WTC11 (cell line): ENCODE data around the gene GSG1L2. TPM values are rescaled to one million over a fixed set of nuclear protein-coding genes. Genes with fewer than 3 reads are reported as not detected.

Source experiments
- ATAC-seq: fragments of 200-7000 bp; cut with Tn5 transposase; 2 replicates; pipeline ENCODE4 v1.10.0; 2021; ENCODE audit warnings: mild to moderate bottlenecking, moderate library complexity
- CTCF ChIA-PET: fragments of 300-600 bp; sonication (Branson Sonifier 250); formaldehyde crosslinking; loops from one replicate; lab custom pipeline; 2021; ENCODE audit warnings: antibody characterized with exemption; lab: Charles Lee
- POLR2A ChIA-PET: fragments of 350-600 bp; sonication (Branson Sonifier 250); formaldehyde crosslinking; loops from one replicate; lab custom pipeline; 2021; ENCODE audit warnings: antibody characterized with exemption; lab: Charles Lee
- DNase-seq: peaks from one replicate; pipeline ENCODE4 v3.0.0; 2021; ENCODE audit warnings: low spot score
- H3K27ac Mint-ChIP-seq: 2 replicates; pipeline ENCODE4 v1.8.0; 2021; ENCODE audit warnings: mixed read lengths
- H3K27me3 Mint-ChIP-seq: 2 replicates; pipeline ENCODE4 v1.8.0; 2021; ENCODE audit warnings: low read depth, mild to moderate bottlenecking, moderate library complexity, mixed read lengths
- H3K36me3 Mint-ChIP-seq: 2 replicates; pipeline ENCODE4 v1.8.0; 2021; ENCODE audit warnings: mixed read lengths
- H3K4me1 Mint-ChIP-seq: 2 replicates; pipeline ENCODE4 v1.8.0; 2022; ENCODE audit warnings: mixed read lengths
- H3K4me3 Mint-ChIP-seq: 2 replicates; pipeline ENCODE4 v1.8.0; 2021; ENCODE audit warnings: mild to moderate bottlenecking, moderate library complexity, mixed read lengths
- H3K9me3 Mint-ChIP-seq: 2 replicates; pipeline ENCODE4 v1.8.0; 2021; ENCODE audit warnings: mixed read lengths
- CDX4 ChIP-seq: fragments of 250-450 bp; sonication (Bioruptor Pico); IDR thresholded peaks from 2 replicates; pipeline ENCODE4 v1.9.0; 2021; ENCODE audit warnings: moderate library complexity, mild to moderate bottlenecking, inconsistent platforms, borderline replicate concordance
- CTCF ChIP-seq: fragments of 200-600 bp; IDR thresholded peaks from 2 replicates; pipeline ENCODE4 v1.8.0; 2022; ENCODE audit warnings: antibody characterized with exemption
- E2F5 ChIP-seq: sonication (generic); formaldehyde crosslinking; IDR thresholded peaks from 2 replicates; pipeline ENCODE4 v1.8.1; 2022; ENCODE audit warnings: mild to moderate bottlenecking, moderate library complexity, missing genetic modification reagents
- ETV6 ChIP-seq: sonication (generic); formaldehyde crosslinking; IDR thresholded peaks from 2 replicates; pipeline ENCODE4 v1.8.1; 2022; ENCODE audit warnings: mild to moderate bottlenecking, missing genetic modification reagents
- GRHL2 ChIP-seq: fragments of 250-450 bp; sonication (Bioruptor Pico); IDR thresholded peaks from 2 replicates; pipeline ENCODE4 v1.8.0; 2022; ENCODE audit warnings: mild to moderate bottlenecking, moderate library complexity; ENCODE audit not compliant: insufficient replicate concordance, severe bottlenecking
- GTF2I ChIP-seq: fragments of 250-450 bp; sonication (Bioruptor Pico); conservative IDR thresholded peaks from 2 replicates; pipeline ENCODE4 v1.4.0; 2021; ENCODE audit warnings: mild to moderate bottlenecking
- MLX ChIP-seq: sonication (generic); formaldehyde crosslinking; IDR thresholded peaks from 2 replicates; pipeline ENCODE4 v1.8.1; 2023; ENCODE audit warnings: mild to moderate bottlenecking, missing genetic modification reagents, moderate library complexity
- SMAD4 ChIP-seq: sonication (generic); formaldehyde crosslinking; IDR thresholded peaks from 2 replicates; pipeline ENCODE4 v1.8.0; 2022; ENCODE audit warnings: mild to moderate bottlenecking, missing genetic modification reagents
- SP1 ChIP-seq: sonication (generic); formaldehyde crosslinking; conservative IDR thresholded peaks from 2 replicates; pipeline ENCODE4 v1.8.1; 2022; ENCODE audit warnings: missing genetic modification reagents
- TEAD1 ChIP-seq: sonication (generic); formaldehyde crosslinking; IDR thresholded peaks from 2 replicates; pipeline ENCODE4 v1.8.0; 2022; ENCODE audit warnings: mild to moderate bottlenecking, missing genetic modification reagents
- USF1 ChIP-seq: sonication (generic); formaldehyde crosslinking; IDR thresholded peaks from 2 replicates; pipeline ENCODE4 v1.8.0; 2022; ENCODE audit warnings: mild to moderate bottlenecking, missing genetic modification reagents
- ZBTB43 ChIP-seq: sonication (generic); formaldehyde crosslinking; IDR thresholded peaks from 2 replicates; pipeline ENCODE4 v1.8.1; 2023; ENCODE audit warnings: mild to moderate bottlenecking, missing genetic modification reagents
- ZNF219 ChIP-seq: sonication (generic); formaldehyde crosslinking; IDR thresholded peaks from 2 replicates; pipeline ENCODE4 v1.8.0; 2023; ENCODE audit warnings: missing genetic modification reagents, mild to moderate bottlenecking, borderline replicate concordance
- ZNF281 ChIP-seq: sonication (generic); formaldehyde crosslinking; IDR thresholded peaks from 2 replicates; pipeline ENCODE4 v1.8.0; 2023; ENCODE audit warnings: mild to moderate bottlenecking, missing genetic modification reagents
- ZNF512 ChIP-seq: sonication (generic); formaldehyde crosslinking; IDR thresholded peaks from 2 replicates; pipeline ENCODE4 v1.8.1; 2022; ENCODE audit warnings: missing genetic modification reagents, borderline replicate concordance
- ZNF532 ChIP-seq: fragments of 250-450 bp; sonication (Bioruptor Pico); IDR thresholded peaks from 2 replicates; pipeline ENCODE4 v1.9.0; 2021; ENCODE audit warnings: mild to moderate bottlenecking, borderline replicate concordance
- total RNA-seq: library from RNA; stranded (reverse); gene quantifications from 3 replicates; pipeline ENCODE4 v1.2.3, GENCODE V29; 2021

Gene GSG1L2
- total RNA-seq, 1 experiment from 2014 or later: not detected

- no peak for TF ChIP-seq ZBTB43 (CRISPR knock-in tag)
These were observed 29.6 kb downstream of the GSG1L2 start (continued) for GRCh38 chr17:9792181-9792840.

GRCh38 chr17:9790889-9791876, 30.7 kb downstream of the GSG1L2 start, which contains the start of gene DHRS7C:
Gene DHRS7C, minus strand, starts transcription at chr17:9791592. Its CDS starts 308 bp downstream, at chr17:9791284.
- CTCF ChIA-PET: interaction anchor here (0.6 to 1.8 kb wide), 2 partner anchors 22 to 44 kb away, joined by 3 to 7 read pairs; no protein-coding TSS in a partner anchor
- POLR2A ChIA-PET: no interaction called here
- Mint-ChIP-seq H3K4me3 (no peak within 1 kb of the TSS), H3K27ac (no peak within 1 kb of the TSS), H3K36me3 (no peaks in the 10 kb centered on the region), H3K4me1 (no peaks in the 10 kb centered on the region), H3K27me3 (no peaks in the 10 kb centered on the region), H3K9me3 (no peaks in the 10 kb centered on the region)
- TF ChIP-seq CTCF (no peak), ZNF281 (CRISPR knock-in tag) (no peak), SMAD4 (CRISPR knock-in tag) (no peak), ZNF219 (CRISPR knock-in tag) (no peak), ZNF512 (no peak), ETV6 (CRISPR knock-in tag) (no peak), GTF2I (CRISPR knock-in tag) (no peak), MLX (CRISPR knock-in tag) (no peak), CDX4 (no peak), USF1 (no peak), GRHL2 (CRISPR knock-in tag) (no peak), SP1 (CRISPR knock-in tag) (no peak), ZNF532 (CRISPR knock-in tag) (no peak), TEAD1 (CRISPR knock-in tag) (no peak), E2F5 (CRISPR knock-in tag) (no peak)
- DNase-seq (no peak), ATAC-seq (no peak)
